HepG2 (cell line): ENCODE data around the gene RAP1A. TPM values are rescaled to one million over a fixed set of nuclear protein-coding genes. Genes with fewer than 3 reads are reported as not detected.
A peak's percentile ranks its signal among the peaks of the same experiment; 100 is the strongest.

ENCODE experiments used
- ATF3 ChIP-seq: sonication (generic); formaldehyde crosslinking; IDR thresholded peaks from 2 replicates; pipeline ENCODE4 v1.4.0; 2020; ENCODE audit warnings: missing genetic modification reagents
- GMEB1 ChIP-seq: sonication (generic); formaldehyde crosslinking; IDR thresholded peaks from 2 replicates; pipeline ENCODE4 v1.5.1; 2020; ENCODE audit warnings: missing genetic modification reagents, mild to moderate bottlenecking, borderline replicate concordance
- HOXA7 ChIP-seq: sonication (generic); formaldehyde crosslinking; IDR thresholded peaks from 2 replicates; pipeline ENCODE4 v1.8.1; 2022; ENCODE audit warnings: mild to moderate bottlenecking, missing genetic modification reagents, moderate library complexity
- NFAT5 ChIP-seq: sonication (generic); formaldehyde crosslinking; IDR thresholded peaks from 2 replicates; pipeline ENCODE4 v1.4.0; 2020; ENCODE audit warnings: missing genetic modification reagents
- SNAPC2 ChIP-seq: sonication (generic); formaldehyde crosslinking; IDR thresholded peaks from 2 replicates; pipeline ENCODE4 v1.8.1; 2022; ENCODE audit warnings: mild to moderate bottlenecking, missing genetic modification reagents
- SNAPC5 ChIP-seq: sonication (generic); formaldehyde crosslinking; IDR thresholded peaks from 2 replicates; pipeline ENCODE4 v1.8.1; 2023; ENCODE audit warnings: mild to moderate bottlenecking, missing genetic modification reagents, borderline replicate concordance
- ZKSCAN5 ChIP-seq: sonication (generic); formaldehyde crosslinking; IDR thresholded peaks from 2 replicates; pipeline ENCODE4 v1.5.1; 2020; ENCODE audit warnings: mild to moderate bottlenecking, missing genetic modification reagents
- ZNF256 ChIP-seq: sonication (generic); formaldehyde crosslinking; conservative IDR thresholded peaks from 2 replicates; pipeline ENCODE4 v1.4.0; 2020; ENCODE audit warnings: missing genetic modification reagents
- ZNF260 ChIP-seq: sonication (generic); formaldehyde crosslinking; IDR thresholded peaks from 2 replicates; pipeline ENCODE4 v1.4.0; 2020; ENCODE audit warnings: missing genetic modification reagents, low read depth, mild to moderate bottlenecking, borderline replicate concordance
- ZNF407 ChIP-seq: sonication (generic); formaldehyde crosslinking; IDR thresholded peaks from one replicate; pipeline ENCODE4 v1.5.1; 2020; ENCODE audit warnings: mild to moderate bottlenecking, missing genetic modification reagents; ENCODE audit errors: not compliant biosample characterization
- ZNF510 ChIP-seq: sonication (generic); formaldehyde crosslinking; IDR thresholded peaks from 2 replicates; pipeline ENCODE4 v1.4.0; 2020; ENCODE audit warnings: low read depth, mild to moderate bottlenecking, missing genetic modification reagents
- ZNF879 ChIP-seq: sonication (generic); formaldehyde crosslinking; IDR thresholded peaks from 2 replicates; pipeline ENCODE4 v1.8.1; 2023; ENCODE audit warnings: missing genetic modification reagents
- polyA plus RNA-seq, 8 experiments: library from polyadenylated mRNA; depleted of rRNA in 3 of 8; stranded (reverse) in 7 of 8; unstranded in 1 of 8; fragments of >200 nt; fragmentation: Illumina TruSeq in 4 of 8; extraction: Trizol in 4 of 8; gene quantifications; 2 replicates each; pipeline versions ENCODE4 v1.2.1 to v1.2.3, GENCODE V29; 2011 to 2016; ENCODE audit warnings: low read depth in 4 of 8, missing spikeins in 1 of 8, mixed read lengths in 1 of 8; ENCODE audit not compliant: insufficient read depth in 1 of 8
- total RNA-seq, 5 experiments: library from RNA; depleted of rRNA; stranded (reverse); fragments of >200 nt; fragmentation: Illumina TruSeq; extraction: Trizol; gene quantifications; 2 replicates each; pipeline ENCODE4 v1.2.3, GENCODE V29; 2016; ENCODE audit warnings: low read depth in 1 of 5

The RAP1A gene
- total and polyA plus RNA-seq, 2 of the 13 experiments (the other 11 are each of a cell fraction or from before 2014, with no cell fraction given), result 19.0 to 20.7 TPM

- no peak for TF ChIP-seq ZNF407
- 0 out of 2 replicates have a peak, but pooled peaks have one; percentile 11 for TF ChIP-seq ATF3 (CRISPR knock-in tag)
- TF ChIP-seq HOXA7 (CRISPR knock-in tag), result no peak
- 0 out of 2 replicates have a peak, but pooled peaks have one; percentile 10 for TF ChIP-seq GMEB1 (CRISPR knock-in tag)
- no peak for TF ChIP-seq ZKSCAN5 (CRISPR knock-in tag)
- TF ChIP-seq ZNF879, result no peak
- TF ChIP-seq ZNF510 (CRISPR knock-in tag), result no peak
- TF ChIP-seq ZNF256 (CRISPR knock-in tag), result no peak
- no peak for TF ChIP-seq NFAT5 (CRISPR knock-in tag)
- no peak for TF ChIP-seq SNAPC5 (CRISPR knock-in tag)
- TF ChIP-seq ZNF260 (CRISPR knock-in tag), result no peak
- TF ChIP-seq SNAPC2, result peak; percentile 48; the same call in 1 of the 2 replicates
Measured at GRCh38 chr1:111738436-111739193, 119.0 kb downstream of the RAP1A start (continued).
